Sigmoid colon (tissue), 7 donors: ENCODE measurements around the gene CCNK. TPM values are rescaled to one million over a fixed set of nuclear protein-coding genes. Genes with fewer than 3 reads are reported as not detected.

Source experiments
- DNase-seq: peaks from one replicate; pipeline ENCODE4 v3.0.0-alpha.2; 2019
- H3K27ac ChIP-seq, 4 donors: fragments of 200-600 bp; sonication (generic); one replicate each; pipeline ENCODE4 v1.5.1; 2016 to 2019; ENCODE audit warnings: mild to moderate bottlenecking in 1 of 4
- H3K27me3 ChIP-seq, 3 donors: fragments of 200-600 bp; sonication (generic); one replicate each; pipeline ENCODE4 v1.5.1; 2019; ENCODE audit warnings: mild to moderate bottlenecking in 1 of 3
- H3K36me3 ChIP-seq, 4 donors: fragments of 200-600 bp; sonication (generic); one replicate each; pipeline ENCODE4 v1.5.1; 2016 to 2019
- H3K4me1 ChIP-seq, 4 donors: fragments of 200-600 bp; sonication (generic); one replicate each; pipeline ENCODE4 v1.5.1; 2017 to 2019
- H3K4me3 ChIP-seq, 4 donors: fragments of 200-600 bp; sonication (generic); one replicate each; pipeline ENCODE4 v1.5.1; 2017 to 2019; ENCODE audit warnings: mild to moderate bottlenecking in 2 of 4, moderate library complexity in 1 of 4
- H3K9me3 ChIP-seq, 4 donors: fragments of 200-600 bp in 3 of 4; sonication (generic) in 3 of 4; one replicate each; pipeline versions ENCODE4 v1.5.1 to v1.6.1; 2013 to 2019
- CTCF ChIP-seq, 4 experiments: fragments of 450-650 bp in 3 of 4; fragments of 200-600 bp in 1 of 4; IDR thresholded peaks; one replicate each; pipeline ENCODE4 v1.5.1; 2016 to 2019; ENCODE audit warnings: antibody characterized with exemption in 4 of 4, mild to moderate bottlenecking in 3 of 4, moderate library complexity in 2 of 4
- EP300 ChIP-seq, 4 donors: sonication (generic); formaldehyde crosslinking; IDR thresholded peaks; one replicate each; pipeline ENCODE4 v1.6.1; 2017; ENCODE audit warnings: antibody characterized with exemption in 4 of 4
- POLR2A ChIP-seq, 2 donors: fragments of 450-650 bp; IDR thresholded peaks; one replicate each; pipeline ENCODE4 v1.6.1; 2016; ENCODE audit warnings: antibody characterized with exemption in 2 of 2, mild to moderate bottlenecking in 2 of 2, moderate library complexity in 2 of 2
- POLR2AphosphoS5 ChIP-seq, 4 donors: sonication (generic); formaldehyde crosslinking; IDR thresholded peaks; one replicate each; pipeline ENCODE4 v1.6.1; 2017; ENCODE audit warnings: antibody characterized with exemption in 4 of 4
- WGBS, 2 donors: extraction: QIAGEN DNeasy Blood & Tissue Kit; methylation state at CpG; one replicate each; pipeline ENCODE4 v1.1.7; 2013; 5-methylcytosine and 5-hydroxymethylcytosine counted together
- intact Hi-C: fragments of 100-400 bp; cut with DNase I; formaldehyde crosslinking; loops from one replicate; pipeline ENCODE4 v1.15.1; 2023
- polyA plus RNA-seq, 3 donors: library from polyadenylated mRNA; stranded (reverse); fragments of 200-250 nt; gene quantifications; one replicate each; pipeline ENCODE4 v1.2.3, GENCODE V29; 2013
- total RNA-seq, 4 donors: library from RNA; depleted of rRNA; stranded (reverse); fragments of >200 nt; gene quantifications; one replicate each; pipeline ENCODE4 v1.1.0, GENCODE V29; 2016
- donor health status: healthy with polysubstance abuse.
- donor health status: Bipolar disorder and iron deficiency.
- donor health status: healthy.

Gene CCNK
- total and polyA plus RNA-seq, 7 donors, result 13.2 to 25.9 (median 18.1) TPM

GRCh38 chr14:99535448-99535847, 54.2 kb downstream of the CCNK start:
- DNase-seq, result no peak
- Histone ChIP-seq H3K4me1 (peaks cover 0 to 83% (median 80%) of the 10 kb centered on the region in 4 donors), H3K27ac (peak overlapping the region; percentile 74 to 94 (median 87)), H3K9me3 (no peaks in the 10 kb centered on the region), H3K36me3 (peaks cover 0 to 4% (median 0%) of the 10 kb centered on the region in 4 donors), H3K27me3 (no peaks in the 10 kb centered on the region), H3K4me3 (no peak overlapping the region)
- intact Hi-C loops, result loop anchor here (5.0 kb wide), 1 partner anchor 67 kb away; the partner anchor contains the start of gene CCDC85C
- WGBS, 2 donors, result 88 to 91% methylated on average over 8 of the region's 8 CpGs
- TF ChIP-seq POLR2AphosphoS5 (IDR thresholded peaks at IDR 0.05) (no peak), POLR2A (IDR thresholded peaks at IDR 0.05) (no peak), EP300 (IDR thresholded peaks at IDR 0.05) (no peak), CTCF (IDR thresholded peaks at IDR 0.05) (no peak)

- H3K27ac ChIP-seq, result peak overlapping the region; percentile 74 to 94 (median 87)
- no peak overlapping the region for H3K4me3 ChIP-seq
- TF ChIP-seq POLR2A (IDR thresholded peaks at IDR 0.05) (no peak), CTCF (IDR thresholded peaks at IDR 0.05) (no peak), EP300 (IDR thresholded peaks at IDR 0.05) (no peak), POLR2AphosphoS5 (IDR thresholded peaks at IDR 0.05) (no peak)
- H3K36me3 ChIP-seq, result peaks cover 0 to 4% (median 0%) of the 10 kb centered on the region in 4 donors
- H3K9me3 ChIP-seq, result no peaks in the 10 kb centered on the region
- no peaks in the 10 kb centered on the region for H3K27me3 ChIP-seq
- DNase-seq, result no peak
- intact Hi-C loops, result loop anchor here (5.0 kb wide), 1 partner anchor 66 kb away; the partner anchor contains the start of gene CCDC85C
- peaks cover 0 to 83% (median 80%) of the 10 kb centered on the region in 4 donors for H3K4me1 ChIP-seq
- WGBS, 2 donors, result 94 to 95% methylated on average over 24 of the region's 24 CpGs
Measured at GRCh38 chr14:99535908-99536778, 54.9 kb downstream of the CCNK start.

- H3K27me3 ChIP-seq, result no peaks in the 10 kb centered on the region
- peaks cover 0 to 88% (median 77%) of the 10 kb centered on the region in 4 donors for H3K4me1 ChIP-seq
- peaks cover 0 to 4% (median 0%) of the 10 kb centered on the region in 4 donors for H3K36me3 ChIP-seq
- intact Hi-C loops, result loop anchor here (5.0 kb wide), 1 partner anchor 65 kb away; the partner anchor contains the start of gene CCDC85C
- peak; percentile 91 for DNase-seq
- WGBS, 2 donors, result 88 to 92% methylated on average over 6 of the region's 6 CpGs
- no peak for TF ChIP-seq POLR2A (IDR thresholded peaks at IDR 0.05)
- peak in 1 of 4 experiments; percentile 7 for TF ChIP-seq CTCF (IDR thresholded peaks at IDR 0.05)
- peak in 3 of 4 donors; percentile 32 to 54 (median 35) for TF ChIP-seq POLR2AphosphoS5 (IDR thresholded peaks at IDR 0.05)
- H3K27ac ChIP-seq, result peak overlapping the region; percentile 74 to 94 (median 87)
- no peak overlapping the region for H3K4me3 ChIP-seq
- no peaks in the 10 kb centered on the region for H3K9me3 ChIP-seq
Measured at GRCh38 chr14:99537399-99537798, 56.2 kb downstream of the CCNK start.

- H3K27ac ChIP-seq, result peak overlapping the region; percentile 74 to 94 (median 87)
- intact Hi-C loops, result loop anchor here (5.0 kb wide), 1 partner anchor 64 kb away; the partner anchor contains the start of gene CCDC85C
Measured at GRCh38 chr14:99538275-99538674, 57.1 kb downstream of the CCNK start.

More at GRCh38 chr14:99538275-99538674, 57.1 kb downstream of the CCNK start:
- peaks cover 0 to 4% (median 0%) of the 10 kb centered on the region in 4 donors for H3K36me3 ChIP-seq
- no peak for DNase-seq
- no peaks in the 10 kb centered on the region for H3K9me3 ChIP-seq
- H3K27me3 ChIP-seq, result no peaks in the 10 kb centered on the region
- no peak for TF ChIP-seq CTCF (IDR thresholded peaks at IDR 0.05)
- TF ChIP-seq EP300 (IDR thresholded peaks at IDR 0.05), result no peak
- no peak for TF ChIP-seq POLR2A (IDR thresholded peaks at IDR 0.05)
- TF ChIP-seq POLR2AphosphoS5 (IDR thresholded peaks at IDR 0.05), result no peak
- WGBS, 2 donors, result 79 to 81% methylated on average over 9 of the region's 9 CpGs
- H3K4me1 ChIP-seq, result peaks cover 0 to 97% (median 85%) of the 10 kb centered on the region in 4 donors
- peak overlapping the region in 1 of 4 donors; percentile 1 for H3K4me3 ChIP-seq
